Ramos (cell line): ENCODE measurements around the gene C16orf89.

Source experiments
- in situ Hi-C: fragments of 300-500 bp; cut with MboI; formaldehyde crosslinking; loops from one replicate; pipeline ENCODE4 v1.14.3; 2022; ENCODE audit warnings: low sequenced_read_pairs; ENCODE audit not compliant: unreplicated experiment

The C16orf89 gene

DNA sequence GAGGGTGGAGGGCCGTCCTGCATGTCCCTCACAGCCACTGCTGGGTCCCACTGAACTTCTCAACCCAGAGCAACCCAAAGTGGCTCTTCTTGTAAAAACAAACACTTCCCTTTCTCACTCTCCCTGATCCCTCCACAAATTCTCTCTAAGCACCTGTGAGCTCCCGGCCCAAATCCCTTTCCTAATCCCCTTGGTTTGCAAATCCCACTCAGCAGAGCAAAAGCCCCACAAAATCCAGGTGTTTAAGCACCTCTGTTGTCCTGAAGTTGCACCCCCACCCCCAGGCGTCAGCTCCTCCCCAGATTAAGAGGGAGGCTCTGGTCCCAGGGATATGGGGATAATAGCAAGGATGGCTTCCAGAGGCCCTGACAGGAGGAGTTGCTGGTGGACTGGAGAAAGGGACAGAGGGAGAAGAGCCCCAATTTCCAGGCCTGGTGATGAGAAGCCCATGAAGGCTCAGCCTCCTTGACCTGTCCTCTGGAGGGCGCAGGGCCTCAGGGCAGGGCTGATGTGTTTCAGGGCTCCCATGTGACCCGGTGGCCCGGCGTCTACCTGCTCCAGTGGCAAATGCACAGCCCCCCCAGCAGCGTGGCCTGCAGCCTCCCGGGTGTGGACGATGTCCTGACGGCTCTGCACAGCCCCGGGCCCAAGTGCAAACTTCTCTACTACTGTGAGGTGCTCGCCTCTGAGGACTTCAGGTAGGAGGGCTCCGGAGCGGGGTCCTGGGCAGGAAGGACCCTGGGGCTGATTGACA, 55.0 kb downstream of the C16orf89 start:
- in situ Hi-C loops = no loop called here

DNA sequence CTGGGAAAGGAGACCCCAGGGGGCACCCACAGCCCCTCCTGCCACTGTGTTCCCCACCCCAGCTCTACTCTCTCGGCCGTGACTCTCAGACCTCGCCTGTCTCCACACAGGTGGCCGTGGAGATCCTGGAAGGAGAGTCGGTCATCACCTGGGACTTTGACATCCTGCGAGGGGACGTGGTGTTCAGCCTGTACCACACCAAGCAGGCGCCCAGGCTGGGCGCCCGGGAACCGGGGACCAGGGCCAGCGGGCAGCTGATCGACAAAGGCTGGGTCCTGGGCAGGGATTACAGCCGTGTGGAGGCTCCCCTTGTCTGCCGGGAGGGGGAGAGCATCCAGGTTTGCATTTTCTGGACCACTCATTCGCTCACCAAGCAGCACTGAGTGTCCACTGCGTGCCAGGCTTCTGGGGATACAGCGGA, 57.4 kb downstream of the C16orf89 start:
- in situ Hi-C loops = no loop called here

DNA sequence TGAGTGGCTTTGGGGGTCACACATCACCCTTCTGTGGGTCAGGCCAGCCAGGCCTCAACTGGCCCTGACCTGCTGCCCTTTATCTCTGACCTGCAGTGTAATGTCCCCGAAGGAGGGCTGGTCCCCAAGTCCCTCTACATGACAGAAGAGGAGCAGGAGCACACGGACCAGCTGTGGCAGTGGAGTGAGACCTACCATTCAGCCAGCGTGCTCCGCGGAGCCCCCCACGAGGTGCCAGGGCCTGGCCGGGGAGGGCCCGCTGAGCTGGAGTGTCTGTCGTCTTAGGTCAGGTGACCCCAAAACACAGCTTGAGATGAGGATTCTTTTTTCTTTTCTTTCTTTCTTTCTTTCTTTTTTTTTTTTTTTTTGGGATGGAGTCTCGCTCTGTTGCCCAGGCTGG, 58.5 kb downstream of the C16orf89 start:
- in situ Hi-C loops = no loop called here

DNA sequence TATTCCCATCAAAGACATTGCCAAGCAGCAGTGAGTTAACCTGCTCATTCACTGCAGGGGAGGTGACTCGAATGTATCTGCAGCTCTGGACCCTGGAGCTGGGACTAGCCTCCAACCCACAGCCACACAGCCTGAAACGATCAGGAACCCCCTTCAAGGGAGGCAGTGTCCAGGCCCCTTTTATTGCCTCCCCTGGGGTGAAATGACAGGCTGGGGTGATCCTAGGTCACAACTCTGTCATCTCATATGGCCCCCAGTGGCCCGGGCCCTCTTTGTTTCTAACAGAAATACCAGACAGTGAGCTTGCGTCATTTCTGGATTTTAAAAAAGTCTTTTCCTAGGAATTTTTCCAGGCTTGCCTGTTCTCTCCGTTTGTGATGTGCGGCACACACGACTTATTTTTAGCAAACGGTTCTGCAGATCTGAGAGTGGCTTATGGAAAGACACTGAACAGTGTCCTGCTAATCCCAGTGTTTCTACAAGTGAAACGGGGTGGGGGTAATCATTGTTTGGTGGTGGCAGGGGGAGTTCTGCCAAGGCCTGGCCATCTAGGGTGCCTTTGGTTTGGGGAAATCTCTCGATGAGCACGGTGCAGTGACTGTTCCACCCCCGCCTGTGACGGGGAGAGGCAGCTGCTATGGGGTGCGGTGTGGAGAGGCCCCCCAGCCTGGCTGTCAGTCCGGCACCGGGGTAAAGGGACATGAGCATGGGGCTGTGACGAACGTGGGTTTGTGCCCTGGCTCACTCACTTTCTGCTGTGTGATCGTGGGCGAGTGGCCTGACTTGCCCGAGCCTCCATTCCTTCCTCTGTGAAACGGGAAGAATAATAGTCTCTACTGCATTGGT, 59.2 kb downstream of the C16orf89 start:
- in situ Hi-C loops = no loop called here

GRCh38 chr16:5005916-5006315, 59.8 kb downstream of the C16orf89 start:
- in situ Hi-C loops = no loop called here

- in situ Hi-C loops = no loop called here
Measured at GRCh38 chr16:5004311-5004710, 61.4 kb downstream of the C16orf89 start.

GRCh38 chr16:5003828-5004227, 61.9 kb downstream of the C16orf89 start:
- in situ Hi-C loops = no loop called here

GRCh38 chr16:5003211-5003610, 62.5 kb downstream of the C16orf89 start:
- in situ Hi-C loops = no loop called here

GRCh38 chr16:5002699-5003143, 63.0 kb downstream of the C16orf89 start:
- in situ Hi-C loops = no loop called here

- in situ Hi-C loops = no loop called here
Measured at GRCh38 chr16:5001986-5002385, 63.8 kb downstream of the C16orf89 start.

GRCh38 chr16:5001571-5001970, 64.2 kb downstream of the C16orf89 start:
- in situ Hi-C loops = no loop called here

DNA sequence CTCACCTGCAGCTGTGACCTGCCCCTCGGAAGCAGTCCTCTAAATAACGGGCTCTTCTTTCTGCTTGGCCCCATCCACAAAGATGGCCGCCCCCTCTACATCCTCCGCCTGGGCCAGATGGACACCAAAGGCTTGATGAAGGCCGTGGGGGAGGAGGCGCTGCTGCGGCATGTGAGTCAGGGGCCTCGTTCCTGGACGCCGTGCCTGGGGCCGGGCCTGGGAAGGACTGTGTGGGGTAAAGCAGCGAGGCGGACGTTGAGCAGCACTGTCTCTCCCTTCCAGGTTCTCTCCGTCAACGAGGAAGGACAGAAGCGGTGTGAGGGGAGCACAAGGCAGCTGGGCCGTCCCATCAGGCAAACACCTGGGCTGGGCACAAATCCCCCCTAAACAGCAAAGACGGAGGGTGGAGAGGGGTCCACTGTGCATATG, 65.2 kb downstream of the C16orf89 start:
- in situ Hi-C loops = no loop called here

- in situ Hi-C loops = no loop called here
Measured at GRCh38 chr16:4994719-4995434, 70.9 kb downstream of the C16orf89 start.
